ENCODE results near the gene SMPD4.
"Not testable (repeated sequence)": the region's sequence is repeated elsewhere in the genome, so short reads cannot be mapped to it uniquely, and the experiment has no call there.

- TF ChIP-seq, protein P1, sequence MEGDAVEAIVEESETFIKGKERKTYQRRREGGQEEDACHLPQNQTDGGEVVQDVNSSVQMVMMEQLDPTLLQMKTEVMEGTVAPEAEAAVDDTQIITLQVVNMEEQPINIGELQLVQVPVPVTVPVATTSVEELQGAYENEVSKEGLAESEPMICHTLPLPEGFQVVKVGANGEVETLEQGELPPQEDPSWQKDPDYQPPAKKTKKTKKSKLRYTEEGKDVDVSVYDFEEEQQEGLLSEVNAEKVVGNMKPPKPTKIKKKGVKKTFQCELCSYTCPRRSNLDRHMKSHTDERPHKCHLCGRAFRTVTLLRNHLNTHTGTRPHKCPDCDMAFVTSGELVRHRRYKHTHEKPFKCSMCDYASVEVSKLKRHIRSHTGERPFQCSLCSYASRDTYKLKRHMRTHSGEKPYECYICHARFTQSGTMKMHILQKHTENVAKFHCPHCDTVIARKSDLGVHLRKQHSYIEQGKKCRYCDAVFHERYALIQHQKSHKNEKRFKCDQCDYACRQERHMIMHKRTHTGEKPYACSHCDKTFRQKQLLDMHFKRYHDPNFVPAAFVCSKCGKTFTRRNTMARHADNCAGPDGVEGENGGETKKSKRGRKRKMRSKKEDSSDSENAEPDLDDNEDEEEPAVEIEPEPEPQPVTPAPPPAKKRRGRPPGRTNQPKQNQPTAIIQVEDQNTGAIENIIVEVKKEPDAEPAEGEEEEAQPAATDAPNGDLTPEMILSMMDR (IDR thresholded peaks at IDR 0.05; ENCODE audit: low read length): not testable (repeated sequence)
- TF ChIP-seq EZH2 (IDR thresholded peaks at IDR 0.05; ENCODE audit: borderline replicate concordance, low read length): not testable (repeated sequence)
These were observed 22.0 kb downstream of the SMPD4 start for GRCh38 chr2:130159376-130159775.
